ENCODE data around the gene SPATA2L.

- TF ChIP-seq POLR2A (IDR thresholded peaks at IDR 0.05) = no peak
- TF ChIP-seq CTCF (IDR thresholded peaks at IDR 0.05 in 8 of 11, conservative IDR thresholded peaks at IDR 0.05 in 3 of 11) = no peak
- TF ChIP-seq POLR2AphosphoS5 (IDR thresholded peaks at IDR 0.05) = no peak
Observed at GRCh38 chr16:89678258-89678657, 23.2 kb downstream of the SPATA2L start.
